ENCODE results near the gene NEXN.
"Not testable (repeated sequence)": the region's sequence is repeated elsewhere in the genome, so short reads cannot be mapped to it uniquely, and the experiment has no call there.

NEXN gene

GRCh38 chr1:77966291-77966690, 77.9 kb downstream of the NEXN start:
- DNase-seq (ENCODE audit: low read depth) = no peak

GRCh38 chr1:77970192-77970591, 81.8 kb downstream of the NEXN start:
- DNase-seq (ENCODE audit: low read depth) = no peak

GRCh38 chr1:77972080-77972479, 83.7 kb downstream of the NEXN start:
- no peak for DNase-seq (ENCODE audit: low read depth)

- DNase-seq (ENCODE audit: low read depth) = peak; percentile 35
These were observed 87.0 kb downstream of the NEXN start for GRCh38 chr1:77975386-77975785.

- no peak for DNase-seq (ENCODE audit: low read depth)
These were observed 87.5 kb downstream of the NEXN start for GRCh38 chr1:77975907-77976306.

GRCh38 chr1:77976433-77977076, 88.1 kb downstream of the NEXN start:
- DNase-seq (ENCODE audit: low read depth) = no peak

GRCh38 chr1:77977989-77978292, 89.5 kb downstream of the NEXN start:
- no peak for DNase-seq (ENCODE audit: low read depth)

GRCh38 chr1:77978293-77978968, 90.0 kb downstream of the NEXN start:
- DNase-seq (ENCODE audit: low read depth) = peak; percentile 71

- DNase-seq (ENCODE audit: low read depth) = peak; percentile 98
These were observed 90.8 kb downstream of the NEXN start, which contains the start of gene FUBP1 for GRCh38 chr1:77978969-77979876. FUBP1 (minus strand) TSS chr1:77979072; CDS start chr1:77979004, 68 bp downstream.

GRCh38 chr1:77983352-77983996, 95.0 kb downstream of the NEXN start:
- DNase-seq (ENCODE audit: low read depth) = not testable (repeated sequence)

GRCh38 chr1:77983997-77984355, 95.6 kb downstream of the NEXN start:
- no peak for DNase-seq (ENCODE audit: low read depth)

- no peak for DNase-seq (ENCODE audit: low read depth)
These were observed 96.2 kb downstream of the NEXN start for GRCh38 chr1:77984629-77985028.

GRCh38 chr1:77986810-77987209, 98.4 kb downstream of the NEXN start:
- no peak for DNase-seq (ENCODE audit: low read depth)

- DNase-seq (ENCODE audit: low read depth) = no peak
These were observed 99.5 kb downstream of the NEXN start for GRCh38 chr1:77987919-77988318.

- DNase-seq (ENCODE audit: low read depth) = no peak
These were observed 101.3 kb downstream of the NEXN start for GRCh38 chr1:77989744-77990143.

- no peak for DNase-seq (ENCODE audit: low read depth)
These were observed 102.3 kb downstream of the NEXN start for GRCh38 chr1:77990629-77991204.

GRCh38 chr1:77991638-77992037, 103.2 kb downstream of the NEXN start:
- no peak for DNase-seq (ENCODE audit: low read depth)

Data from HS-5 (cell line).